Gastrocnemius medialis (tissue), 4 donors: ENCODE data around the gene PLCE1. TPM values are rescaled to one million over a fixed set of nuclear protein-coding genes. Genes with fewer than 3 reads are reported as not detected.

Source experiments
- ATAC-seq, 2 donors: fragments of 150-250 bp; one replicate each; pipeline ENCODE4 v1.9.1; 2016
- DNase-seq, 2 donors: peaks; one replicate each; pipeline ENCODE4 v3.0.0-alpha.2; 2019
- H3K27ac ChIP-seq, 4 donors: fragments of 200-600 bp; sonication (generic); 1 replicate in 1 of 4; 2 replicates in 3 of 4; pipeline ENCODE4 v1.5.1; 2016 to 2018; ENCODE audit warnings: mild to moderate bottlenecking in 2 of 4, moderate library complexity in 1 of 4
- H3K27me3 ChIP-seq, 3 donors: fragments of 200-600 bp; sonication (generic) in 2 of 3; 1 replicate in 1 of 3; 2 replicates in 2 of 3; pipeline versions ENCODE4 v1.5.1 to v1.6.0; 2016 to 2019; ENCODE audit warnings: mild to moderate bottlenecking in 1 of 3, moderate library complexity in 1 of 3
- H3K36me3 ChIP-seq, 2 donors: fragments of 200-600 bp; sonication (generic) in 1 of 2; one replicate each; pipeline ENCODE4 v1.5.1; 2017 to 2018
- H3K4me1 ChIP-seq, 2 donors: fragments of 200-600 bp; sonication (generic) in 1 of 2; one replicate each; pipeline ENCODE4 v1.5.1; 2016 to 2017; ENCODE audit warnings: mild to moderate bottlenecking in 2 of 2
- H3K4me3 ChIP-seq, 4 donors: fragments of 200-600 bp; sonication (generic) in 3 of 4; 1 replicate in 1 of 4; 2 replicates in 3 of 4; pipeline ENCODE4 v1.5.1; 2016 to 2019; ENCODE audit warnings: mild to moderate bottlenecking in 2 of 4
- H3K9me3 ChIP-seq, 3 donors: fragments of 200-600 bp; sonication (generic) in 2 of 3; 1 replicate in 1 of 3; 2 replicates in 2 of 3; pipeline ENCODE4 v1.5.1; 2016 to 2019
- POLR2A ChIP-seq, 2 donors: fragments of 450-650 bp; IDR thresholded peaks; one replicate each; pipeline ENCODE4 v1.6.1; 2017; ENCODE audit warnings: antibody characterized with exemption in 2 of 2, mild to moderate bottlenecking in 2 of 2, moderate library complexity in 2 of 2
- in situ Hi-C, 4 donors: fragments of 200-750 bp; cut with MboI; loops; one replicate each; pipeline versions ENCODE4 v1.15.0 to v1.8.0; 2017; ENCODE audit warnings: low sequenced_read_pairs in 4 of 4
- intact Hi-C: fragments of 100-400 bp; cut with DNase I; formaldehyde crosslinking; loops from one replicate; pipeline ENCODE4 v1.15.1; 2023; ENCODE audit warnings: low total_unique reads
- total RNA-seq, 4 donors: library from RNA; depleted of rRNA; stranded (reverse); fragments of >200 nt; gene quantifications; one replicate each; pipeline versions ENCODE4 v1.1.0 to v1.2.3, GENCODE V29; 2016
- TF ChIP-seq, protein P1 (sequence below), 5 experiments: fragments of 450-650 bp in 3 of 5; fragments of 200-600 bp in 2 of 5; sonication (generic) in 2 of 5; IDR thresholded peaks in 4 of 5; conservative IDR thresholded peaks in 1 of 5; 1 replicate in 4 of 5; 2 replicates in 1 of 5; pipeline ENCODE4 v1.5.1; 2016 to 2019; ENCODE audit warnings: antibody characterized with exemption in 5 of 5, mild to moderate bottlenecking in 3 of 5, moderate library complexity in 3 of 5

PLCE1 gene
- total RNA-seq, 4 donors from 2014 or later: 2.7 to 5.9 (median 3.8) TPM

DNA sequence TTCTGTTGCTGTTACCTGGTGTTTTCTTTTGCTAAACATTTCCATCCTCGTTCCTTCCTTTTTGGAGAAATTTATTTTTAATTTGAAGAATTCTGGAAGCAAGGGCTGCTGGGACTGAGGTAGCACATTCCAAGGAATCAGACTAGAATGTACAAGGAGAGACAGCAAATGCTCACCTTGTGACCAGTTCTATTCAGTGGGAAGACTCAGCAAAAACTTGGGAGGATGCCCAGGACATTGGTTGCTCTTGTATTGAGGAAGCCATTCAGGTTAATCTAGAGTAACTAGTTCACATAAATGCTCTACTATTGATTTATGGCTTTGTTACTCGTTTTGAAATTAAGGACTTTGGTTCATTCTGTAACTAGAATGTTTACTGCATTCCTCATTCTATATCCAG is 11.3 kb downstream of the PLCE1 start:
- no peak for ATAC-seq
- peaks cover 36 to 39% of the 10 kb centered on the region in 2 donors for H3K4me1 ChIP-seq
- intact Hi-C loops: no loop called here
- no peaks in the 10 kb centered on the region for H3K36me3 ChIP-seq
- no peak for DNase-seq
- H3K4me3 ChIP-seq: no peak overlapping the region
- no peak overlapping the region for H3K27ac ChIP-seq
- no peaks in the 10 kb centered on the region for H3K27me3 ChIP-seq
- in situ Hi-C loops: no loop called here
- H3K9me3 ChIP-seq: no peaks in the 10 kb centered on the region
- TF ChIP-seq, protein P1, sequence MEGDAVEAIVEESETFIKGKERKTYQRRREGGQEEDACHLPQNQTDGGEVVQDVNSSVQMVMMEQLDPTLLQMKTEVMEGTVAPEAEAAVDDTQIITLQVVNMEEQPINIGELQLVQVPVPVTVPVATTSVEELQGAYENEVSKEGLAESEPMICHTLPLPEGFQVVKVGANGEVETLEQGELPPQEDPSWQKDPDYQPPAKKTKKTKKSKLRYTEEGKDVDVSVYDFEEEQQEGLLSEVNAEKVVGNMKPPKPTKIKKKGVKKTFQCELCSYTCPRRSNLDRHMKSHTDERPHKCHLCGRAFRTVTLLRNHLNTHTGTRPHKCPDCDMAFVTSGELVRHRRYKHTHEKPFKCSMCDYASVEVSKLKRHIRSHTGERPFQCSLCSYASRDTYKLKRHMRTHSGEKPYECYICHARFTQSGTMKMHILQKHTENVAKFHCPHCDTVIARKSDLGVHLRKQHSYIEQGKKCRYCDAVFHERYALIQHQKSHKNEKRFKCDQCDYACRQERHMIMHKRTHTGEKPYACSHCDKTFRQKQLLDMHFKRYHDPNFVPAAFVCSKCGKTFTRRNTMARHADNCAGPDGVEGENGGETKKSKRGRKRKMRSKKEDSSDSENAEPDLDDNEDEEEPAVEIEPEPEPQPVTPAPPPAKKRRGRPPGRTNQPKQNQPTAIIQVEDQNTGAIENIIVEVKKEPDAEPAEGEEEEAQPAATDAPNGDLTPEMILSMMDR (IDR thresholded peaks at IDR 0.05 in 4 of 5, conservative IDR thresholded peaks at IDR 0.05 in 1 of 5): no peak
- no peak for TF ChIP-seq POLR2A (IDR thresholded peaks at IDR 0.05)

DNA sequence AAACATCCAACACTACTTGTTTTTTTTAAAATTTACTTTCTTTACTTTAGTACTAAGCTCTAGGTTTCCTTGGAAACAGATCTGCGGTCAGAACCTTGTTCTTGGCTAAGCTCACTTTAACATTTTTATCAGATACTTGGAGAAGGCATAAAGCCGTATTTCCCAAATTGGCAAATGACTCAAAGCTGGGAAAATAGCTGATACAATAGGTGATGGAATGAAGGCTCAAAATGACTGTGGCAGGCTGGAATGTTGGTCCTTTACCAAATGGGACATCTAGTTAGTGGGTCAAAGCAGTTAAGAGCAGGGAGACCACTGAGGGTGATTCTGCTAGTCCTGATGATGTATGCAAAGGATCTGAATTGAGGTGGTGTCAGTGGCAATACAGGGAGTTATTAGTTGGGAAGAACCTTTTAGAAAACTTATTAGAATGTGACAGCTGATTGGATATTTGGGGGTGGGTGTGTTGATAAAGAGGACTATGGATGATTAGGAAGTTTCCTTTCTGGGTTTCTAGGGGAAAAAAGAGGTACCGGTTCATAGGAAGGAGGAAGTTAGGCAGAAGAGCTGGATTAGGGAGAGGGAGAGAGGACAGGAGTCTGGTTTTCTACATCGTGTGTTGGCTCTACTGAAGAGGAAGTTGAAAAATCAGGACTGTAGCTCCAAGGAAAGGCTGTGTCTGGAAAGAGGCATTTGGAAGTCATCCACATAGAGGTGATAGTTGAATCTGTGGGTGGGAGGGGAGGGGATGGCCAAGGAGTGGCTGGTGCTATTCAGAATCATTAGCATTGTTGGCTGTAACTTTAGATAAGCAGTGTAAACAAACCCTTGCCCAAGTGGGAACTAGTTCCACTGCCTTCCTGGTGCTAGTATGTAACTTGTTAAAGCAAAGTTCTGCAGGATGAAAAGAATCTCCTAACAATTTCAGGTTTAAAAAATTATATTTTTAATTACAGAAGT is 13.1 kb downstream of the PLCE1 start:
- intact Hi-C loops (no loop called here), in situ Hi-C loops (no loop called here)
- Histone ChIP-seq H3K36me3 (no peaks in the 10 kb centered on the region), H3K4me3 (no peak overlapping the region), H3K27me3 (no peaks in the 10 kb centered on the region), H3K9me3 (no peaks in the 10 kb centered on the region), H3K4me1 (peaks cover 27 to 28% of the 10 kb centered on the region in 2 donors), H3K27ac (peak overlapping the region in 2 of 4 donors; percentile 15 to 30)
- DNase-seq: no peak
- peak in 1 of 2 donors; percentile 61 for ATAC-seq
- no peak for TF ChIP-seq POLR2A (IDR thresholded peaks at IDR 0.05)
- TF ChIP-seq, protein P1 (IDR thresholded peaks at IDR 0.05 in 4 of 5, conservative IDR thresholded peaks at IDR 0.05 in 1 of 5): no peak

DNA sequence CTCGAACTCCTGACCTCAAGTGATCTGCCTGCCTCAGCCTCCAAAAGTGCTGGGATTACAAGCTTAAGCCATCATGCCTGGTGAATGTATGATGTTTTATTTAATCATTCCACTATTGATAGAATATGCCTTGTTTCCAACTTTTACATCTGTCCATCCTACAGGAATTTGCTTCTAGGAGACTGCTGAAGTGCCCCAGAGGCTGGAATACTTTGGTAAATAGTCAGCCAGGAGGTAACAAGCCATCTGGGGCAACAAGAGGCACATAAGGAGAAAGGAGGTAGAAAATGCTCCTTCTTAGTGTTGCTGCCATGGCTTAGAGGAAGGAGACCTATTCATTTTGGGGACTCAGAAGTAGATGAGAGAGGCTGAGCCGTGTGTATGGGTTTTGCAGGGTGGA is 14.8 kb downstream of the PLCE1 start:
- Histone ChIP-seq H3K4me1 (peaks cover 13 to 26% of the 10 kb centered on the region in 2 donors), H3K27ac (no peak overlapping the region), H3K9me3 (no peaks in the 10 kb centered on the region), H3K36me3 (no peaks in the 10 kb centered on the region), H3K4me3 (no peak overlapping the region), H3K27me3 (no peaks in the 10 kb centered on the region)
- intact Hi-C loops: no loop called here
- in situ Hi-C loops: no loop called here
- DNase-seq: no peak
- TF ChIP-seq, protein P1 (IDR thresholded peaks at IDR 0.05 in 4 of 5, conservative IDR thresholded peaks at IDR 0.05 in 1 of 5): no peak
- no peak for TF ChIP-seq POLR2A (IDR thresholded peaks at IDR 0.05)
- no peak for ATAC-seq

DNA sequence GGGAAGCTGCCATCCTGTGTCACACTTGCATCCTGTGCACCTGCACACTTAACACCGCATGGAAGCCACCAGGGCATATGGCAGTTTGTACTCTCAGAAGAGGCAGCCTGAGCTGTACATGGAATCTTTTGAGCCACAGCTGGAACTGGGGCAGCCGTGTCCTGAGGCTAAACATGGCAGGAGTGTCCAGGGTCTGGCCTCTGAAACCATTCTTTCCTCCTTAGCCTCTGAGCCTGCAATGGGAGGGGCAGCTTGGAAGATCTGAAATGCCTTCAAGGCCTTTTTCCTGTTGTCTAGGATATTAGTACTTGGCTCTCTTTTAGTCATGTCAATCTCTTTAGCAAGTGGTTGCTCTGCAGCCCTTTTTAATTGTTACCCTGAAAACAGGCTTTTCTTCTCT is 16.4 kb downstream of the PLCE1 start:
- ATAC-seq (no peak), DNase-seq (no peak)
- H3K36me3 ChIP-seq: no peaks in the 10 kb centered on the region

More for the DNA sequence above, 16.4 kb downstream of the PLCE1 start:
- no peak for TF ChIP-seq POLR2A (IDR thresholded peaks at IDR 0.05)
- TF ChIP-seq, protein P1 (IDR thresholded peaks at IDR 0.05 in 4 of 5, conservative IDR thresholded peaks at IDR 0.05 in 1 of 5): no peak
- Histone ChIP-seq H3K27ac (no peak overlapping the region), H3K9me3 (no peaks in the 10 kb centered on the region), H3K27me3 (no peaks in the 10 kb centered on the region), H3K4me3 (no peak overlapping the region), H3K4me1 (peaks cover 13 to 26% of the 10 kb centered on the region in 2 donors)
- intact Hi-C loops (no loop called here), in situ Hi-C loops (no loop called here)
